SK-N-SH treated with all-trans-retinoic acid at 6 μM for 48 hours (cell line): ENCODE measurements around the gene SELPLG.

ENCODE experiments used
- ATAC-seq: fragments of 200-7000 bp; cut with Tn5 transposase; 3 replicates; pipeline ENCODE4 v1.9.1; 2020; ENCODE audit warnings: mild to moderate bottlenecking, moderate library complexity
- ARNTL ChIP-seq: fragments of 450-650 bp; formaldehyde crosslinking; IDR thresholded peaks from 2 replicates; pipeline ENCODE4 v1.5.0; 2020; ENCODE audit warnings: low read depth, mild to moderate bottlenecking, moderate library complexity, borderline replicate concordance
- BACH2 ChIP-seq: fragments of 250-450 bp; sonication (Bioruptor Pico); IDR thresholded peaks from 2 replicates; pipeline ENCODE4 v1.9.0; 2021; ENCODE audit warnings: mild to moderate bottlenecking, borderline replicate concordance
- CSDC2 ChIP-seq: fragments of 250-450 bp; sonication (Bioruptor Pico); IDR thresholded peaks from 2 replicates; pipeline ENCODE4 v1.5.0; 2020; ENCODE audit warnings: mild to moderate bottlenecking, moderate library complexity
- GLIS3 ChIP-seq: fragments of 250-450 bp; sonication (Bioruptor Pico); IDR thresholded peaks from 2 replicates; pipeline ENCODE4 v1.5.0; 2020; ENCODE audit warnings: mild to moderate bottlenecking, moderate library complexity
- ISL1 ChIP-seq: fragments of 250-450 bp; sonication (Bioruptor Pico); IDR thresholded peaks from 2 replicates; pipeline ENCODE4 v2.1.2; 2022; ENCODE audit warnings: mild to moderate bottlenecking, moderate library complexity
- OSR1 ChIP-seq: fragments of 250-450 bp; sonication (Bioruptor Pico); IDR thresholded peaks from 2 replicates; pipeline ENCODE4 v1.8.0; 2022; ENCODE audit warnings: moderate library complexity, mild to moderate bottlenecking, inconsistent platforms
- PPARA ChIP-seq: fragments of 250-450 bp; sonication (Bioruptor Pico); IDR thresholded peaks from 2 replicates; pipeline ENCODE4 v1.5.0; 2020; ENCODE audit warnings: mild to moderate bottlenecking, borderline replicate concordance
- RARB ChIP-seq: fragments of 250-450 bp; sonication (Bioruptor Pico); IDR thresholded peaks from 2 replicates; pipeline ENCODE4 v1.8.0; 2021; ENCODE audit warnings: mild to moderate bottlenecking, moderate library complexity
- SNAI2 ChIP-seq: fragments of 250-450 bp; sonication (Bioruptor Pico); IDR thresholded peaks from 2 replicates; pipeline ENCODE4 v1.5.0; 2020; ENCODE audit warnings: mild to moderate bottlenecking, moderate library complexity
- TCF4 ChIP-seq: fragments of 250-450 bp; sonication (Bioruptor Pico); IDR thresholded peaks from 2 replicates; pipeline ENCODE4 v1.8.0; 2021; ENCODE audit warnings: mild to moderate bottlenecking, moderate library complexity, borderline replicate concordance
- TOX ChIP-seq: fragments of 250-450 bp; sonication (Bioruptor Pico); IDR thresholded peaks from 2 replicates; pipeline ENCODE4 v1.8.0; 2021; ENCODE audit warnings: mild to moderate bottlenecking, moderate library complexity, borderline replicate concordance
- ZC3H10 ChIP-seq: fragments of 250-450 bp; sonication (Bioruptor Pico); IDR thresholded peaks from 2 replicates; pipeline ENCODE4 v1.5.1; 2021; ENCODE audit warnings: mild to moderate bottlenecking, moderate library complexity
- ZFP3 ChIP-seq: fragments of 250-450 bp; sonication (Bioruptor Pico); IDR thresholded peaks from 2 replicates; pipeline ENCODE4 v1.5.0; 2020; ENCODE audit warnings: mild to moderate bottlenecking, moderate library complexity
- ZFP30 ChIP-seq: fragments of 450-650 bp; formaldehyde crosslinking; IDR thresholded peaks from 2 replicates; pipeline ENCODE4 v1.5.0; 2022; ENCODE audit warnings: mild to moderate bottlenecking, moderate library complexity
- ZNF565 ChIP-seq: fragments of 450-650 bp; formaldehyde crosslinking; conservative IDR thresholded peaks from 2 replicates; pipeline ENCODE4 v1.5.0; 2020; ENCODE audit warnings: low read depth, mild to moderate bottlenecking, moderate library complexity
- ZNF70 ChIP-seq: fragments of 450-650 bp; formaldehyde crosslinking; IDR thresholded peaks from 2 replicates; pipeline ENCODE4 v1.5.0; 2020; ENCODE audit warnings: mild to moderate bottlenecking, moderate library complexity
- ZNF8 ChIP-seq: fragments of 450-650 bp; formaldehyde crosslinking; IDR thresholded peaks from 2 replicates; pipeline ENCODE4 v1.5.0; 2020; ENCODE audit warnings: mild to moderate bottlenecking, moderate library complexity
- TF ChIP-seq, protein P1 (sequence below): fragments of 250-450 bp; sonication (Bioruptor Pico); IDR thresholded peaks from 2 replicates; pipeline ENCODE4 v1.5.0; 2020; ENCODE audit warnings: mild to moderate bottlenecking, moderate library complexity
- TF ChIP-seq, protein P2 (sequence below): fragments of 250-450 bp; sonication (Bioruptor Pico); IDR thresholded peaks from 2 replicates; pipeline ENCODE4 v1.8.0; 2020; ENCODE audit warnings: mild to moderate bottlenecking, moderate library complexity, borderline replicate concordance
- TF ChIP-seq, protein P3 (sequence below): fragments of 250-450 bp; sonication (Bioruptor Pico); IDR thresholded peaks from 2 replicates; pipeline ENCODE4 v1.5.1; 2020; ENCODE audit warnings: low read depth, mild to moderate bottlenecking, moderate library complexity
- TF ChIP-seq, protein P4 (sequence below): fragments of 250-450 bp; sonication (Bioruptor Pico); IDR thresholded peaks from 2 replicates; pipeline ENCODE4 v1.5.1; 2021; ENCODE audit warnings: mild to moderate bottlenecking, moderate library complexity

SELPLG gene, protein sequence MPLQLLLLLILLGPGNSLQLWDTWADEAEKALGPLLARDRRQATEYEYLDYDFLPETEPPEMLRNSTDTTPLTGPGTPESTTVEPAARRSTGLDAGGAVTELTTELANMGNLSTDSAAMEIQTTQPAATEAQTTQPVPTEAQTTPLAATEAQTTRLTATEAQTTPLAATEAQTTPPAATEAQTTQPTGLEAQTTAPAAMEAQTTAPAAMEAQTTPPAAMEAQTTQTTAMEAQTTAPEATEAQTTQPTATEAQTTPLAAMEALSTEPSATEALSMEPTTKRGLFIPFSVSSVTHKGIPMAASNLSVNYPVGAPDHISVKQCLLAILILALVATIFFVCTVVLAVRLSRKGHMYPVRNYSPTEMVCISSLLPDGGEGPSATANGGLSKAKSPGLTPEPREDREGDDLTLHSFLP

DNA sequence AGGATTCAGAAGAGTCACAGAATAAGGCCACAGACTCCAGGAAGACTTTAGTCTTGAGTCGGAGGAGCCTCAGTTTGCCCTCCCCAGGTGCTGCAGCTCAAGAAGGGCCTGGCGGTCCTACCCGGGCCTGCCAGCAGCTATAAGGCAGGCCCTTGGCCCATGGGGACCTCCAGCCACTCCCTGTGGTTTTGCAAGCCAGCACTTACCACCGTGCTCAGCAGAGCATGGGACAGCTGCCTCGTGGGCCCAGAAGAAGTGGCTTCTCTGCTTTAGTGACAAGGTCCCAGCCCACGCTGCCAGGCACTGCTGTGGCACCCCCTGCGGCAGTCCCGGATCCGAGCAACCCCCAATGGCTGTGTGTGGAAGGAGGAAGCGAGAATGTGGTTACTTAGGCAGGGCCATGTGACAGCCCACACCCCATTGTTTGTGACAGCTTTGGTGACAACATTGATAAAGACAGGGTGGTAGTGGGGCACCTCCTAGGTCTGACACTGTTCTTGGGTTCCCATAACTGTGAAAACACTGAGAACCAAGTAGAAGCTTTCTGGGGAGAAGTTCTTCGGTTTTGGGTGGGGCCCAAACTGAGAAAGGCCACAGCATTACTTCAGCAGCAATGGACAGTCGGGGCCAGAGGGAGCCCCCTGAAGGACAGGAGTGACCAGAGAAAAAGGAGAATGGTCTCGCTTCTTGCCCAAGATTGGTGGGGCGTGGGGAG lies at the start of gene SELPLG:
TSS of gene SELPLG (minus strand) at position 361 of the 715 bp plus-strand sequence. CDS start 9,587 bp downstream, outside the sequence.
- ATAC-seq: no peak
- TF ChIP-seq PPARA (CRISPR knock-in tag) (no peak), OSR1 (CRISPR knock-in tag) (no peak), TOX (CRISPR knock-in tag) (no peak), ZC3H10 (CRISPR knock-in tag) (no peak), ZFP3 (no peak), CSDC2 (CRISPR knock-in tag) (no peak), ZFP30 (CRISPR knock-in tag) (no peak), RARB (CRISPR knock-in tag) (no peak), BACH2 (CRISPR knock-in tag) (no peak), ISL1 (no peak), ARNTL (CRISPR knock-in tag) (no peak)
- TF ChIP-seq, protein P1, sequence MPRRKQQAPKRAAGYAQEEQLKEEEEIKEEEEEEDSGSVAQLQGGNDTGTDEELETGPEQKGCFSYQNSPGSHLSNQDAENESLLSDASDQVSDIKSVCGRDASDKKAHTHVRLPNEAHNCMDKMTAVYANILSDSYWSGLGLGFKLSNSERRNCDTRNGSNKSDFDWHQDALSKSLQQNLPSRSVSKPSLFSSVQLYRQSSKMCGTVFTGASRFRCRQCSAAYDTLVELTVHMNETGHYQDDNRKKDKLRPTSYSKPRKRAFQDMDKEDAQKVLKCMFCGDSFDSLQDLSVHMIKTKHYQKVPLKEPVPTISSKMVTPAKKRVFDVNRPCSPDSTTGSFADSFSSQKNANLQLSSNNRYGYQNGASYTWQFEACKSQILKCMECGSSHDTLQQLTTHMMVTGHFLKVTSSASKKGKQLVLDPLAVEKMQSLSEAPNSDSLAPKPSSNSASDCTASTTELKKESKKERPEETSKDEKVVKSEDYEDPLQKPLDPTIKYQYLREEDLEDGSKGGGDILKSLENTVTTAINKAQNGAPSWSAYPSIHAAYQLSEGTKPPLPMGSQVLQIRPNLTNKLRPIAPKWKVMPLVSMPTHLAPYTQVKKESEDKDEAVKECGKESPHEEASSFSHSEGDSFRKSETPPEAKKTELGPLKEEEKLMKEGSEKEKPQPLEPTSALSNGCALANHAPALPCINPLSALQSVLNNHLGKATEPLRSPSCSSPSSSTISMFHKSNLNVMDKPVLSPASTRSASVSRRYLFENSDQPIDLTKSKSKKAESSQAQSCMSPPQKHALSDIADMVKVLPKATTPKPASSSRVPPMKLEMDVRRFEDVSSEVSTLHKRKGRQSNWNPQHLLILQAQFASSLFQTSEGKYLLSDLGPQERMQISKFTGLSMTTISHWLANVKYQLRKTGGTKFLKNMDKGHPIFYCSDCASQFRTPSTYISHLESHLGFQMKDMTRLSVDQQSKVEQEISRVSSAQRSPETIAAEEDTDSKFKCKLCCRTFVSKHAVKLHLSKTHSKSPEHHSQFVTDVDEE: no peak
- TF ChIP-seq, protein P2, sequence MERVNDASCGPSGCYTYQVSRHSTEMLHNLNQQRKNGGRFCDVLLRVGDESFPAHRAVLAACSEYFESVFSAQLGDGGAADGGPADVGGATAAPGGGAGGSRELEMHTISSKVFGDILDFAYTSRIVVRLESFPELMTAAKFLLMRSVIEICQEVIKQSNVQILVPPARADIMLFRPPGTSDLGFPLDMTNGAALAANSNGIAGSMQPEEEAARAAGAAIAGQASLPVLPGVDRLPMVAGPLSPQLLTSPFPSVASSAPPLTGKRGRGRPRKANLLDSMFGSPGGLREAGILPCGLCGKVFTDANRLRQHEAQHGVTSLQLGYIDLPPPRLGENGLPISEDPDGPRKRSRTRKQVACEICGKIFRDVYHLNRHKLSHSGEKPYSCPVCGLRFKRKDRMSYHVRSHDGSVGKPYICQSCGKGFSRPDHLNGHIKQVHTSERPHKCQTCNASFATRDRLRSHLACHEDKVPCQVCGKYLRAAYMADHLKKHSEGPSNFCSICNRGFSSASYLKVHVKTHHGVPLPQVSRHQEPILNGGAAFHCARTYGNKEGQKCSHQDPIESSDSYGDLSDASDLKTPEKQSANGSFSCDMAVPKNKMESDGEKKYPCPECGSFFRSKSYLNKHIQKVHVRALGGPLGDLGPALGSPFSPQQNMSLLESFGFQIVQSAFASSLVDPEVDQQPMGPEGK (CRISPR knock-in tag): no peak
- TF ChIP-seq, protein P3, sequence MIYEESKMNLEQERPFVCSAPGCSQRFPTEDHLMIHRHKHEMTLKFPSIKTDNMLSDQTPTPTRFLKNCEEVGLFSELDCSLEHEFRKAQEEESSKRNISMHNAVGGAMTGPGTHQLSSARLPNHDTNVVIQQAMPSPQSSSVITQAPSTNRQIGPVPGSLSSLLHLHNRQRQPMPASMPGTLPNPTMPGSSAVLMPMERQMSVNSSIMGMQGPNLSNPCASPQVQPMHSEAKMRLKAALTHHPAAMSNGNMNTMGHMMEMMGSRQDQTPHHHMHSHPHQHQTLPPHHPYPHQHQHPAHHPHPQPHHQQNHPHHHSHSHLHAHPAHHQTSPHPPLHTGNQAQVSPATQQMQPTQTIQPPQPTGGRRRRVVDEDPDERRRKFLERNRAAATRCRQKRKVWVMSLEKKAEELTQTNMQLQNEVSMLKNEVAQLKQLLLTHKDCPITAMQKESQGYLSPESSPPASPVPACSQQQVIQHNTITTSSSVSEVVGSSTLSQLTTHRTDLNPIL (CRISPR knock-in tag): no peak
- TF ChIP-seq, protein P4, sequence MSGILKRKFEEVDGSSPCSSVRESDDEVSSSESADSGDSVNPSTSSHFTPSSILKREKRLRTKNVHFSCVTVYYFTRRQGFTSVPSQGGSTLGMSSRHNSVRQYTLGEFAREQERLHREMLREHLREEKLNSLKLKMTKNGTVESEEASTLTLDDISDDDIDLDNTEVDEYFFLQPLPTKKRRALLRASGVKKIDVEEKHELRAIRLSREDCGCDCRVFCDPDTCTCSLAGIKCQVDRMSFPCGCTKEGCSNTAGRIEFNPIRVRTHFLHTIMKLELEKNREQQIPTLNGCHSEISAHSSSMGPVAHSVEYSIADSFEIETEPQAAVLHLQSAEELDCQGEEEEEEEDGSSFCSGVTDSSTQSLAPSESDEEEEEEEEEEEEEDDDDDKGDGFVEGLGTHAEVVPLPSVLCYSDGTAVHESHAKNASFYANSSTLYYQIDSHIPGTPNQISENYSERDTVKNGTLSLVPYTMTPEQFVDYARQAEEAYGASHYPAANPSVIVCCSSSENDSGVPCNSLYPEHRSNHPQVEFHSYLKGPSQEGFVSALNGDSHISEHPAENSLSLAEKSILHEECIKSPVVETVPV (CRISPR knock-in tag): no peak

DNA sequence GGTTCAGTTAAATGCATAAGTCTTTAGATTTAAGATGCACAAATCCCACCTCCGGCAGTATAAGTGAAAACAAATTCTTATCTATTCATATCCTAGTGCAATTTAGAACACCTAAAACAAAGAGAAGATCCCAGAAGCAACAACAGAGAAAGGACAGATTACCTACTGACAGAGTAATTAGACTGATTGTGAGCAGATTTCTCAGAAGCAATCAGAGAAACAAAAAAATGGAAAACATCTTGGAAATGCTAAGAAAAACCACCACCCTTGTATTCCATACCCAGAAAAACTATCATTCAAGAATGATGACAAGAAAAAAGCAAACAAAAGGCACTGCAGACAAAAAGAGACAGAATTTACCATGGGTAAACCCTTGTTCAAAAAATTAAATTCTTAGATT lies 47.6 kb upstream of the SELPLG start:
- no peak for ATAC-seq

DNA sequence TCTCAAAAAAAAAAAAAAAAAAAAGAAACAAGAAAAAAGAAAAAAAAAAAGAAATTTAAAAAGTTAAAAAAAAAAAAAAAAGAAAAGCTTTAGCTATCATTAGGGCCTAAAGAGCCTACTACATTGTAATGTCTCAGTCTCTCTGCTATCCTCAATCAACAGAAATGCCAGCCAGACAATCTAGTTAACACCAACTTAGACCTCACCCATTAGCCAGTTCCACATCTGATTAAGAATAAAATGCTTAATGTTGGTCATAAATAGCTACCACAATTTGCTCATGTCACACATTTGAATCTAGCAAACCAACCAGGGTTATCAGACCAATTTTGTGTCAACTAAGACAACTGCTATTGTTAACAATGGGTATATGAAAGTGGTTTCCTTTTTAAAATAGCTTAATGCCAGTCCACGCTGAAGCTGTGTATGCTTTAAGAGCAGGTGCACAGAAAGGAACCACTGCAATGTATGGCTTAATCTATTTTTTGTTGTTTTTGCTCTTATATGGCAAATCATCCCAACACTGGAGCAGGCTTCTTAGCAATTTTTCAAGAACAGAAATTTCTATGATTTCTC lies 45.5 kb upstream of the SELPLG start:
- TF ChIP-seq OSR1 (CRISPR knock-in tag): no peak
- ATAC-seq: no peak

More for the DNA sequence above, 47.6 kb upstream of the SELPLG start:
- TF ChIP-seq ISL1 (no peak), ZC3H10 (CRISPR knock-in tag) (no peak), CSDC2 (CRISPR knock-in tag) (no peak)

DNA sequence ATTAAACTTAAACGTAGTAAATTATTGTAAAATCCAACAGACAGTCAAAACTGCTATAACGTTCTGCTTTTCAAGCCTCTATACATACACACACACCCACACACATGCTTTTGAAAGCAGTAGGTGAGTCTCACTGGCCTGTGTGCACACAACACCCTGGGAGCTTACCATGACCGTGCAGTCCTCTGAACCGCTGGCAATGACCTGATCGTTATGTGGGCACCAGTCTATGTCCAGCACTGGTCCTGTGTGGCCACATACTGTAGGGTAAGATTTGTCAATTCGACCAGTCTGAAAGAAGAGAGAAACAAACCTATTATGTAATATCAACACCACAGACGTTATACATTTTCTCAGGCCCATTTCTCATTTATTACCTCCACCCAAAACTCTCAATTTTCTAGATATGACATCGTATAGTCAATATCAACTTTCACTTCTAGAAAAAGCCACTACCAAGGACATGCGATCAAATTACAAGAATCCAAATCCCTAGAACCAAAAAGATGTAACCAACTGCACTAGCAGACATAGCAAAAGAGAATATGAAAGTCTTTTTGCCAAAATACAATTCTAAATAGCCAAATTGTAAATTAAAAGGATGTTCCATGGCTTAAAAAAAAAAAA lies 44.5 kb upstream of the SELPLG start:
- TF ChIP-seq ZC3H10 (CRISPR knock-in tag) (no peak), ZNF565 (CRISPR knock-in tag) (no peak), ZNF8 (no peak), ZFP30 (CRISPR knock-in tag) (no peak), ZNF70 (CRISPR knock-in tag) (no peak), RARB (CRISPR knock-in tag) (no peak), ARNTL (CRISPR knock-in tag) (no peak), SNAI2 (CRISPR knock-in tag) (no peak), TOX (CRISPR knock-in tag) (no peak), TCF4 (CRISPR knock-in tag) (no peak), PPARA (CRISPR knock-in tag) (no peak), GLIS3 (no peak)
- TF ChIP-seq, protein P2 (CRISPR knock-in tag): no peak
- TF ChIP-seq, protein P4 (CRISPR knock-in tag): no peak

More for the DNA sequence above, 44.5 kb upstream of the SELPLG start:
- no peak for ATAC-seq
